HEK293 (cell line): ENCODE measurements around the gene IGFALS.

ENCODE experiments used
- ATF2 ChIP-seq: fragments of 450-650 bp; formaldehyde crosslinking; IDR thresholded peaks from 2 replicates; pipeline ENCODE4 v1.5.1; 2016; ENCODE audit warnings: missing biosample characterization, missing genetic modification characterization, low read depth
- GFI1B ChIP-seq: fragments of 450-650 bp; formaldehyde crosslinking; IDR thresholded peaks from 2 replicates; pipeline ENCODE4 v1.5.1; 2016; ENCODE audit warnings: missing biosample characterization, missing genetic modification characterization
- OSR2 ChIP-seq: fragments of 450-650 bp; formaldehyde crosslinking; IDR thresholded peaks from 2 replicates; pipeline ENCODE4 v1.5.1; 2016; ENCODE audit warnings: missing biosample characterization, missing genetic modification characterization
- PATZ1 ChIP-seq: fragments of 450-650 bp; formaldehyde crosslinking; IDR thresholded peaks from 2 replicates; pipeline ENCODE4 v1.5.1; 2016; ENCODE audit warnings: missing biosample characterization, missing genetic modification characterization
- SETDB1 ChIP-seq: IDR thresholded peaks from one replicate; pipeline ENCODE4 v1.6.1; 2017; ENCODE audit warnings: mild to moderate bottlenecking, low read length, moderate library complexity, mixed read lengths; ENCODE audit not compliant: insufficient read length
- SP3 ChIP-seq: fragments of 450-650 bp; formaldehyde crosslinking; IDR thresholded peaks from 2 replicates; pipeline ENCODE4 v1.5.1; 2016; ENCODE audit warnings: missing biosample characterization, missing genetic modification characterization
- SP7 ChIP-seq: fragments of 450-650 bp; formaldehyde crosslinking; IDR thresholded peaks from 2 replicates; pipeline ENCODE4 v1.5.1; 2016; ENCODE audit warnings: missing biosample characterization, missing genetic modification characterization
- WT1 ChIP-seq: fragments of 450-650 bp; formaldehyde crosslinking; IDR thresholded peaks from 2 replicates; pipeline ENCODE4 v1.5.1; 2016; ENCODE audit warnings: missing biosample characterization, missing genetic modification characterization
- ZBTB20 ChIP-seq: fragments of 450-650 bp; formaldehyde crosslinking; IDR thresholded peaks from 2 replicates; pipeline ENCODE4 v1.5.1; 2016; ENCODE audit warnings: missing biosample characterization, missing genetic modification characterization
- ZBTB8A ChIP-seq: fragments of 450-650 bp; formaldehyde crosslinking; IDR thresholded peaks from 2 replicates; pipeline ENCODE4 v1.5.1; 2016; ENCODE audit warnings: missing biosample characterization, missing genetic modification characterization
- ZEB2 ChIP-seq: fragments of 450-650 bp; formaldehyde crosslinking; IDR thresholded peaks from 2 replicates; pipeline ENCODE4 v1.5.1; 2016; ENCODE audit warnings: missing biosample characterization, missing genetic modification characterization
- ZFHX2 ChIP-seq: fragments of 450-650 bp; formaldehyde crosslinking; conservative IDR thresholded peaks from 2 replicates; pipeline ENCODE4 v1.5.1; 2016; ENCODE audit warnings: missing biosample characterization, missing genetic modification characterization
- ZIC2 ChIP-seq: fragments of 450-650 bp; formaldehyde crosslinking; IDR thresholded peaks from 2 replicates; pipeline ENCODE4 v1.5.1; 2016; ENCODE audit warnings: missing biosample characterization, missing genetic modification characterization
- ZNF112 ChIP-seq: fragments of 450-650 bp; formaldehyde crosslinking; IDR thresholded peaks from 2 replicates; pipeline ENCODE4 v1.5.0; 2017; ENCODE audit warnings: missing biosample characterization, missing genetic modification characterization
- ZNF140 ChIP-seq: fragments of 450-650 bp; formaldehyde crosslinking; IDR thresholded peaks from 2 replicates; pipeline ENCODE4 v1.5.1; 2016; ENCODE audit warnings: missing biosample characterization, missing genetic modification characterization
- ZNF174 ChIP-seq: fragments of 450-650 bp; formaldehyde crosslinking; IDR thresholded peaks from 2 replicates; pipeline ENCODE4 v1.5.0; 2017; ENCODE audit warnings: missing biosample characterization, mild to moderate bottlenecking, missing genetic modification characterization
- ZNF18 ChIP-seq: fragments of 450-650 bp; formaldehyde crosslinking; IDR thresholded peaks from 2 replicates; pipeline ENCODE4 v1.5.1; 2016; ENCODE audit warnings: missing biosample characterization, missing genetic modification characterization
- ZNF19 ChIP-seq: fragments of 450-650 bp; formaldehyde crosslinking; IDR thresholded peaks from 2 replicates; pipeline ENCODE4; 2016; ENCODE audit warnings: missing biosample characterization, missing genetic modification characterization, low read depth
- ZNF416 ChIP-seq: fragments of 450-650 bp; formaldehyde crosslinking; IDR thresholded peaks from 2 replicates; pipeline ENCODE4 v1.5.1; 2016; ENCODE audit warnings: missing biosample characterization, missing genetic modification characterization
- ZNF48 ChIP-seq: fragments of 450-650 bp; formaldehyde crosslinking; IDR thresholded peaks from 2 replicates; pipeline ENCODE4 v1.5.1; 2016; ENCODE audit warnings: missing biosample characterization, missing genetic modification characterization
- ZNF529 ChIP-seq: fragments of 450-650 bp; formaldehyde crosslinking; IDR thresholded peaks from 2 replicates; pipeline ENCODE4 v1.5.1; 2017; ENCODE audit warnings: missing genetic modification characterization, missing biosample characterization; ENCODE audit not compliant: insufficient replicate concordance
- ZNF544 ChIP-seq: fragments of 450-650 bp; formaldehyde crosslinking; IDR thresholded peaks from 2 replicates; pipeline ENCODE4 v1.5.0; 2017; ENCODE audit warnings: missing biosample characterization, missing genetic modification characterization
- ZNF549 ChIP-seq: fragments of 450-650 bp; IDR thresholded peaks from 2 replicates; pipeline ENCODE4 v1.5.1; 2018; ENCODE audit warnings: missing biosample characterization, missing genetic modification characterization, mild to moderate bottlenecking, inconsistent platforms, moderate library complexity
- ZNF768 ChIP-seq: fragments of 450-650 bp; formaldehyde crosslinking; IDR thresholded peaks from 2 replicates; pipeline ENCODE4 v1.5.1; 2018; ENCODE audit warnings: missing biosample characterization, mild to moderate bottlenecking, missing genetic modification characterization
- ZNF785 ChIP-seq: fragments of 450-650 bp; formaldehyde crosslinking; IDR thresholded peaks from 2 replicates; pipeline ENCODE4 v1.5.1; 2016; ENCODE audit warnings: missing biosample characterization, missing genetic modification characterization
- TF ChIP-seq, protein P1 (sequence below): fragments of 450-650 bp; formaldehyde crosslinking; IDR thresholded peaks from 2 replicates; pipeline ENCODE4 v1.5.1; 2016; ENCODE audit warnings: missing biosample characterization, missing genetic modification characterization
- TF ChIP-seq, protein P2 (sequence below): fragments of 450-650 bp; formaldehyde crosslinking; IDR thresholded peaks from 2 replicates; pipeline ENCODE4 v1.5.1; 2016; ENCODE audit warnings: missing biosample characterization, missing genetic modification characterization
- TF ChIP-seq, protein P3 (sequence below): fragments of 450-650 bp; formaldehyde crosslinking; IDR thresholded peaks from 2 replicates; pipeline ENCODE4; 2016; ENCODE audit warnings: missing biosample characterization, missing genetic modification characterization
- TF ChIP-seq, protein P4 (sequence below): fragments of 450-650 bp; formaldehyde crosslinking; IDR thresholded peaks from 2 replicates; pipeline ENCODE4 v1.5.1; 2017; ENCODE audit warnings: missing biosample characterization, mild to moderate bottlenecking, missing genetic modification characterization, moderate library complexity

IGFALS gene

GRCh38 chr16:1826691-1827573, 33.4 kb upstream of the IGFALS start, which contains the start of the genes FAHD1 and HAGH (continued):
- TF ChIP-seq ZNF544 (tag by site-specific recombination) (no peak), GFI1B (peak; percentile 68; the same call in 1 of the 2 replicates), ZNF549 (tag by site-specific recombination) (no peak), ZBTB8A (tag by site-specific recombination) (peak; percentile 82), ZFHX2 (tag by site-specific recombination) (peak; percentile 89), ZNF48 (no peak), OSR2 (peak; percentile 49), ZNF112 (tag by site-specific recombination) (no peak), WT1 (no peak; the same call in 1 of the 2 replicates), ZEB2 (tag by site-specific recombination) (peak; percentile 100), ZNF785 (tag by site-specific recombination) (peak; percentile 90; the same call in 1 of the 2 replicates), ZBTB20 (peak; percentile 96), ZNF18 (tag by site-specific recombination) (0 out of 2 replicates have a peak, but pooled peaks have one; percentile 41), ZNF416 (no peak), PATZ1 (tag by site-specific recombination) (peak; percentile 90), ZNF529 (no peak), ZNF768 (tag by site-specific recombination) (no peak; the same call in 1 of the 2 replicates), ZNF140 (no peak), ZNF19 (no peak), ZNF174 (no peak), ZIC2 (tag by site-specific recombination) (peak; percentile 95), SP3 (tag by site-specific recombination) (peak; percentile 79), ATF2 (tag by site-specific recombination) (no peak), SETDB1 (no peak), SP7 (peak; percentile 95)
- TF ChIP-seq, protein P1, sequence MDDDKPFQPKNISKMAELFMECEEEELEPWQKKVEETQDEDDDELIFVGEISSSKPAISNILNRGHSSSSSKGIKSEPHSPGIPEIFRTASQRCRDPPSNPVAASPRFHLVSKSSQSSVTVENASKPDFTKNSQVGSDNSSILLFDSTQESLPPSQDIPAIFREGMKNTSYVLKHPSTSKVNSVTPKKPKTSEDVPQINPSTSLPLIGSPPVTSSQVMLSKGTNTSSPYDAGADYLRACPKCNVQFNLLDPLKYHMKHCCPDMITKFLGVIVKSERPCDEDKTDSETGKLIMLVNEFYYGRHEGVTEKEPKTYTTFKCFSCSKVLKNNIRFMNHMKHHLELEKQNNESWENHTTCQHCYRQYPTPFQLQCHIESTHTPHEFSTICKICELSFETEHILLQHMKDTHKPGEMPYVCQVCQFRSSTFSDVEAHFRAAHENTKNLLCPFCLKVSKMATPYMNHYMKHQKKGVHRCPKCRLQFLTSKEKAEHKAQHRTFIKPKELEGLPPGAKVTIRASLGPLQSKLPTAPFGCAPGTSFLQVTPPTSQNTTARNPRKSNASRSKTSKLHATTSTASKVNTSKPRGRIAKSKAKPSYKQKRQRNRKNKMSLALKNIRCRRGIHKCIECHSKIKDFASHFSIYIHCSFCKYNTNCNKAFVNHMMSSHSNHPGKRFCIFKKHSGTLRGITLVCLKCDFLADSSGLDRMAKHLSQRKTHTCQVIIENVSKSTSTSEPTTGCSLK (tag by site-specific recombination) = no peak
- TF ChIP-seq, protein P2, sequence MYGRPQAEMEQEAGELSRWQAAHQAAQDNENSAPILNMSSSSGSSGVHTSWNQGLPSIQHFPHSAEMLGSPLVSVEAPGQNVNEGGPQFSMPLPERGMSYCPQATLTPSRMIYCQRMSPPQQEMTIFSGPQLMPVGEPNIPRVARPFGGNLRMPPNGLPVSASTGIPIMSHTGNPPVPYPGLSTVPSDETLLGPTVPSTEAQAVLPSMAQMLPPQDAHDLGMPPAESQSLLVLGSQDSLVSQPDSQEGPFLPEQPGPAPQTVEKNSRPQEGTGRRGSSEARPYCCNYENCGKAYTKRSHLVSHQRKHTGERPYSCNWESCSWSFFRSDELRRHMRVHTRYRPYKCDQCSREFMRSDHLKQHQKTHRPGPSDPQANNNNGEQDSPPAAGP (tag by site-specific recombination) = peak; percentile 97
- TF ChIP-seq, protein P3, sequence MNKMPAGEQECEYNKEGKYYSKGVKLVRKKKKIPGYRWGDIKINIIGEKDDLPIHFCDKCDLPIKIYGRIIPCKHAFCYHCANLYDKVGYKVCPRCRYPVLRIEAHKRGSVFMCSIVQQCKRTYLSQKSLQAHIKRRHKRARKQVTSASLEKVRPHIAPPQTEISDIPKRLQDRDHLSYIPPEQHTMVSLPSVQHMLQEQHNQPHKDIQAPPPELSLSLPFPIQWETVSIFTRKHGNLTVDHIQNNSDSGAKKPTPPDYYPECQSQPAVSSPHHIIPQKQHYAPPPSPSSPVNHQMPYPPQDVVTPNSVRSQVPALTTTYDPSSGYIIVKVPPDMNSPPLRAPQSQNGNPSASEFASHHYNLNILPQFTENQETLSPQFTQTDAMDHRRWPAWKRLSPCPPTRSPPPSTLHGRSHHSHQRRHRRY = peak; percentile 78; the same call in 1 of the 2 replicates
- TF ChIP-seq, protein P4, sequence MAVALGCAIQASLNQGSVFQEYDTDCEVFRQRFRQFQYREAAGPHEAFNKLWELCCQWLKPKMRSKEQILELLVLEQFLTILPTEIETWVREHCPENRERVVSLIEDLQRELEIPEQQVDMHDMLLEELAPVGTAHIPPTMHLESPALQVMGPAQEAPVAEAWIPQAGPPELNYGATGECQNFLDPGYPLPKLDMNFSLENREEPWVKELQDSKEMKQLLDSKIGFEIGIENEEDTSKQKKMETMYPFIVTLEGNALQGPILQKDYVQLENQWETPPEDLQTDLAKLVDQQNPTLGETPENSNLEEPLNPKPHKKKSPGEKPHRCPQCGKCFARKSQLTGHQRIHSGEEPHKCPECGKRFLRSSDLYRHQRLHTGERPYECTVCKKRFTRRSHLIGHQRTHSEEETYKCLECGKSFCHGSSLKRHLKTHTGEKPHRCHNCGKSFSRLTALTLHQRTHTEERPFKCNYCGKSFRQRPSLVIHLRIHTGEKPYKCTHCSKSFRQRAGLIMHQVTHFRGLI (tag by site-specific recombination) = no peak
